Mucosa of descending colon (tissue), 3 donors: ENCODE results near the gene OBSCN. TPM values are rescaled to one million over a fixed set of nuclear protein-coding genes. Genes with fewer than 3 reads are reported as not detected.
"Not testable (repeated sequence)": the region's sequence is repeated elsewhere in the genome, so short reads cannot be mapped to it uniquely, and the experiment has no call there.

Experiments used
- ATAC-seq: fragments of 200-7000 bp; cut with Tn5 transposase; one replicate; pipeline ENCODE4 v1.9.1; 2020; ENCODE audit warnings: mild to moderate bottlenecking, moderate library complexity
- DNase-seq, 3 donors: peaks; one replicate each; pipeline ENCODE4 v3.0.0-alpha.2; 2020
- H3K36me3 ChIP-seq: fragments of 200-600 bp; one replicate; pipeline ENCODE4 v1.8.0; 2021; ENCODE audit warnings: low read depth, mild to moderate bottlenecking
- H3K4me1 ChIP-seq: fragments of 200-600 bp; one replicate; pipeline ENCODE4 v1.8.0; 2021; ENCODE audit warnings: low read depth, mild to moderate bottlenecking
- H3K4me3 ChIP-seq: fragments of 200-600 bp; one replicate; pipeline ENCODE4 v1.8.0; 2021; ENCODE audit warnings: mild to moderate bottlenecking
- H3K9me3 ChIP-seq: fragments of 200-600 bp; one replicate; pipeline ENCODE4 v1.8.0; 2021; ENCODE audit warnings: mild to moderate bottlenecking
- CTCF ChIP-seq: fragments of 200-600 bp; IDR thresholded peaks from one replicate; pipeline ENCODE4 v1.8.0; 2022; ENCODE audit warnings: antibody characterized with exemption, mild to moderate bottlenecking
- intact Hi-C, 2 donors: fragments of 100-400 bp; cut with DNase I in 1 of 2; cut with micrococcal nuclease in 1 of 2; formaldehyde crosslinking; loops; one replicate each; pipeline versions ENCODE4 v1.11.0 to v1.11.1; 2022; cut with DNase I, micrococcal nuclease
- total RNA-seq, 3 donors: library from RNA; stranded (reverse); fragmentation: NEBNext Ultra II Directional in 2 of 3; extraction: Animal tissue kit (Norgen Biotek cat#: 25700) in 2 of 3; gene quantifications; one replicate each; pipeline versions ENCODE4 v1.2.1 to v1.2.4, GENCODE V29; 2021 to 2023
- donor health status: DM: no; HTN: no; CAD: no; lungs with moderate emphysema.
- donor health status: DM: no; HTN: no; CAD: no.
- donor health status: DM: no; HTN: yes; CAD: no.

Gene OBSCN
- total RNA-seq, 3 donors from 2014 or later: 4.2 to 30.9 (median 7.5) TPM

DNA sequence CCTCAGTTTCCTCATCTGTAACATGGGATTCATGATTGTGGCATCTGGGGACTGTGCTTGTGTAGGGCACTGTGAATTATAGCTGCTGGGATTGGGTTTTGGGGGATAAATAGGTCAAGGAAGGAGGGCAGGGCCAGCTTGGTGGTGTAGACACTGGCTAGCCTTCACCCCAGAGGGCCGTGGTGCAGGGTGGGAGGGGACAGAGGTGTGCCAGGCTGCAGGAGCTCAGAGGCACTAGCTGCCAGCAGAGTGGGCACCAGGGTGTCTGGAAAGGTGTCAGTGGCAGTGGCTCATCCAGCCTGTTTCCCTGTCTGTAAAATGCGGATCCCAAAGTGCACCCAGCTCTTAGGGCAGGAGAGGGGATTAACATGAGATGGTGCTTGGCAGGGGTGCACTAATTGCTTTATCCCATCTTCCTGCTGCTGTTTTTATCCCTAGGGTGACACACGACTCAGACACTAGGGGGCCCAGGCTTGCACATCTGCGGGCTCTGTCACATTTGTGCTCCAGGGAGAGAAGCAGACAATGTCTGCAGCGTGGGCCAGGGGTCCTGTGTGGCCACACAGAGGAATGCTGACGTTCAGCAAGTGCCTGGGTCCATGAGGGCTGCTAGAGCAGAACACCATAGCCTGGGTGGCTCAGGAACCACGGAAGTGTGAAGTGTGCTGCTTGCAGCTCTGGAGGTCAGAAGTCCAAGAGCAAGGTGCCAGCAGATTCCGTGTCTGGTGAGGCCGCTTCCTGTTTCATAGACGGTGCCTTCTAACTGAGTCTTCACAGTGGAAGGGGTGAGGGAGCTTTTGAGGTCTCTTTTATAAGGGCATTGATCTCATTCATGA lies 19.3 kb downstream of the OBSCN start:
- DNase-seq: peak in 2 of 3 donors; percentile 65 to 76
- no peaks in the 10 kb centered on the region for H3K4me1 ChIP-seq
- peak; percentile 96 for ATAC-seq
- peaks cover 9% of the 10 kb centered on the region for H3K9me3 ChIP-seq
- H3K36me3 ChIP-seq: no peaks in the 10 kb centered on the region
- intact Hi-C loops: no loop called here
- no peak for TF ChIP-seq CTCF
- no peak overlapping the region for H3K4me3 ChIP-seq

GRCh38 chr1:228228147-228228546 lies 20.3 kb downstream of the OBSCN start:
- H3K4me1 ChIP-seq, DNase-seq, ATAC-seq, H3K36me3 ChIP-seq, intact Hi-C loops, H3K4me3 ChIP-seq, H3K9me3 ChIP-seq: not testable (repeated sequence)

- ATAC-seq (peak; percentile 27), DNase-seq (no peak)
- H3K4me1 ChIP-seq: no peaks in the 10 kb centered on the region
- H3K9me3 ChIP-seq: peaks cover 9% of the 10 kb centered on the region
- no peak for TF ChIP-seq CTCF
- no peaks in the 10 kb centered on the region for H3K36me3 ChIP-seq
- intact Hi-C loops: no loop called here
- H3K4me3 ChIP-seq: no peak overlapping the region
Measured at GRCh38 chr1:228228601-228229074, 20.8 kb downstream of the OBSCN start.

- Histone ChIP-seq H3K9me3 (no peaks in the 10 kb centered on the region), H3K4me1 (no peaks in the 10 kb centered on the region), H3K36me3 (no peaks in the 10 kb centered on the region), H3K4me3 (no peak overlapping the region)
- intact Hi-C loops: no loop called here
- TF ChIP-seq CTCF: no peak
- no peak for ATAC-seq
- no peak for DNase-seq
Measured at GRCh38 chr1:228231189-228231588, 23.3 kb downstream of the OBSCN start.

DNA sequence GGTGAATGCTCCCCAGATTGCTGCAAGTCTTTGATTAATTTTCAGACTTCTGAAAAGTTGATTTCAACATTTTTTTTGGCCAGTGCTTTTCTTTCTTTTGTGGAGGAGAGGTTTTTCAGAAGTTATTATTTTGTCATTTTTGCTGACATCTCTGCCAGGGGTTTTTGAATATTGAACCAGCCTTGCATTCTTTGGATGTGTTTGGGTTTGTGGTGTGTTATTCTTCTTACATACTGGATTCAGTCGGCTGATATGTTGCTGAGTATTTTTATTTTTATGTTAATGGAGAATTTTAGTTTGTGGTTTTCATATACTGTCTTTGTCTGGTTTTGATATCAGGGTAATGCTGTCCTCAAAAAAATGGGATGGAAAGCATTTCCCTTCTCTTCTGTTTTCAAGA lies 25.3 kb downstream of the OBSCN start:
- no peak overlapping the region for H3K4me3 ChIP-seq
- DNase-seq: no peak
- H3K36me3 ChIP-seq: no peaks in the 10 kb centered on the region
- H3K4me1 ChIP-seq: no peaks in the 10 kb centered on the region
- TF ChIP-seq CTCF: no peak
- ATAC-seq: no peak
- no peaks in the 10 kb centered on the region for H3K9me3 ChIP-seq
- intact Hi-C loops: no loop called here

DNA sequence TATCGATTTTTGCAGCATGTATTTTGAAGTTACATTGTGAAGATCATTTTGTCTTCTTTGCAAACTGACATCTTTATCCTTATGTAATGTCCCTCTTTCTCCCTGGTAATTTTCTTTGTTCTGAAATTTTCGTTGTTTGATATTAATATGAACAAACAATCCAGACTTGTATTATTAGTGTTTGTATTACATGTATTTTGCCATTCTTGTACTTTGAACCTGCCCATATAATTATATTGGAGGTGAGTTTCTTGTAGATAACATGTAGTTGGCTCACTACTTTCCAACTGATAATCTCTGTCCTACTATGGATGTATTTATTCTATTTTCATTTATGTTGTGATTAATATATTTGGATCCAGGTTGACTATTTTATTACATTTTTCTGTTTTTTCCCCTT lies 27.1 kb downstream of the OBSCN start:
- ATAC-seq (no peak), DNase-seq (no peak)
- no peak for TF ChIP-seq CTCF
- no peaks in the 10 kb centered on the region for H3K36me3 ChIP-seq
- intact Hi-C loops: no loop called here
- H3K4me3 ChIP-seq: no peak overlapping the region
- H3K4me1 ChIP-seq: no peaks in the 10 kb centered on the region
- H3K9me3 ChIP-seq: no peaks in the 10 kb centered on the region
